Activated naive CD4-positive, alpha-beta T cell treated with anti-CD3 and anti-CD28 coated beads for 36 hours (primary cell): ENCODE results near the gene ZNF394. TPM values are rescaled to one million over a fixed set of nuclear protein-coding genes. Genes with fewer than 3 reads are reported as not detected.
A peak's percentile ranks its signal among the peaks of the same experiment; 100 is the strongest.

Experiments used
- CTCF ChIA-PET: fragments of 350-600 bp; sonication (Branson Sonifier 250); formaldehyde crosslinking; loops from one replicate; lab custom pipeline; 2021; ENCODE audit warnings: antibody characterized with exemption; lab: Charles Lee
- DNase-seq: peaks from one replicate; pipeline ENCODE4 v3.0.0-alpha.2; 2020
- H3K27ac Mint-ChIP-seq: one replicate; pipeline ENCODE4 v1.8.0; 2021; ENCODE audit warnings: mild to moderate bottlenecking, mixed read lengths
- H3K27me3 Mint-ChIP-seq: one replicate; pipeline ENCODE4 v1.8.0; 2021; ENCODE audit warnings: low read depth, mixed read lengths
- H3K36me3 Mint-ChIP-seq: one replicate; pipeline ENCODE4 v1.8.0; 2021; ENCODE audit warnings: low read depth, mixed read lengths
- H3K4me1 Mint-ChIP-seq: one replicate; pipeline ENCODE4 v1.8.0; 2021; ENCODE audit warnings: low read depth, mixed read lengths
- H3K4me3 Mint-ChIP-seq: one replicate; pipeline ENCODE4 v1.8.0; 2021; ENCODE audit warnings: mild to moderate bottlenecking, moderate library complexity, mixed read lengths
- H3K9me3 Mint-ChIP-seq: one replicate; pipeline ENCODE4 v1.8.0; 2021; ENCODE audit warnings: mixed read lengths
- intact Hi-C: fragments of 100-400 bp; cut with micrococcal nuclease; formaldehyde crosslinking; loops from one replicate; pipeline ENCODE4 v1.15.1; 2023
- total RNA-seq, 2 experiments: library from RNA; stranded (reverse); gene quantifications; one replicate each; pipeline ENCODE4 v1.2.3, GENCODE V29; 2021

ZNF394 gene
- total RNA-seq, 2 experiments from 2014 or later, result 26.5 to 26.6 TPM

- peaks cover 41% of the 10 kb centered on the region for H3K36me3 Mint-ChIP-seq
- peaks cover 26% of the 10 kb centered on the region for H3K4me1 Mint-ChIP-seq
- no peaks in the 10 kb centered on the region for H3K27me3 Mint-ChIP-seq
- no peaks in the 10 kb centered on the region for H3K9me3 Mint-ChIP-seq
- CTCF ChIA-PET, result interaction anchor here (1.0 kb wide), 1 partner anchor 45 kb away, joined by 3 read pairs; no protein-coding TSS in a partner anchor
- H3K4me3 Mint-ChIP-seq, result no peak overlapping the region
- DNase-seq, result peak; percentile 45
- intact Hi-C loops, result no loop called here
- no peak overlapping the region for H3K27ac Mint-ChIP-seq
These were observed 41.0 kb downstream of the ZNF394 start for GRCh38 chr7:99459087-99459486.

- intact Hi-C loops, result no loop called here
- CTCF ChIA-PET, result interaction anchor here (0.6 to 1.0 kb wide), 3 partner anchors 16 to 149 kb away, joined by 3 to 6 read pairs (median 3); no protein-coding TSS in a partner anchor
- Mint-ChIP-seq H3K27me3 (no peaks in the 10 kb centered on the region), H3K36me3 (peaks cover 42% of the 10 kb centered on the region), H3K27ac (peak overlapping the region; percentile 59), H3K4me3 (no peak overlapping the region), H3K4me1 (peaks cover 19% of the 10 kb centered on the region), H3K9me3 (no peaks in the 10 kb centered on the region)
- DNase-seq, result no peak
These were observed 42.2 kb downstream of the ZNF394 start for GRCh38 chr7:99457650-99458493.

GRCh38 chr7:99457050-99457649 is 42.9 kb downstream of the ZNF394 start:
- intact Hi-C loops, result no loop called here
- Mint-ChIP-seq H3K27me3 (no peaks in the 10 kb centered on the region), H3K9me3 (no peaks in the 10 kb centered on the region), H3K4me1 (peaks cover 16% of the 10 kb centered on the region), H3K4me3 (no peak overlapping the region), H3K27ac (no peak overlapping the region), H3K36me3 (peaks cover 36% of the 10 kb centered on the region)
- no peak for DNase-seq
- CTCF ChIA-PET, result interaction anchor here (0.5 to 1.0 kb wide), 2 partner anchors 16 to 330 kb away, joined by 3 read pairs; no protein-coding TSS in a partner anchor

- H3K4me1 Mint-ChIP-seq, result peaks cover 13% of the 10 kb centered on the region
- CTCF ChIA-PET, result no interaction called here
- DNase-seq, result no peak
- no peak overlapping the region for H3K4me3 Mint-ChIP-seq
- no peak overlapping the region for H3K27ac Mint-ChIP-seq
- H3K36me3 Mint-ChIP-seq, result peaks cover 36% of the 10 kb centered on the region
- intact Hi-C loops, result no loop called here
- H3K9me3 Mint-ChIP-seq, result no peaks in the 10 kb centered on the region
- no peaks in the 10 kb centered on the region for H3K27me3 Mint-ChIP-seq
These were observed 43.8 kb downstream of the ZNF394 start for GRCh38 chr7:99456288-99456687.

GRCh38 chr7:99455874-99456273 is 44.2 kb downstream of the ZNF394 start:
- no peak for DNase-seq
- CTCF ChIA-PET, result interaction anchor here (0.6 kb wide), 1 partner anchor 39 kb away, joined by 3 read pairs; no protein-coding TSS in a partner anchor
- Mint-ChIP-seq H3K9me3 (no peaks in the 10 kb centered on the region), H3K4me1 (peaks cover 13% of the 10 kb centered on the region), H3K27ac (peak overlapping the region; percentile 13), H3K27me3 (no peaks in the 10 kb centered on the region), H3K36me3 (peaks cover 39% of the 10 kb centered on the region), H3K4me3 (no peak overlapping the region)
- intact Hi-C loops, result no loop called here

- no peak overlapping the region for H3K4me3 Mint-ChIP-seq
- H3K27me3 Mint-ChIP-seq, result no peaks in the 10 kb centered on the region
- intact Hi-C loops, result no loop called here
- H3K36me3 Mint-ChIP-seq, result peaks cover 31% of the 10 kb centered on the region
- H3K9me3 Mint-ChIP-seq, result no peaks in the 10 kb centered on the region
- no peaks in the 10 kb centered on the region for H3K4me1 Mint-ChIP-seq
- no peak overlapping the region for H3K27ac Mint-ChIP-seq
- DNase-seq, result no peak
- CTCF ChIA-PET, result no interaction called here
These were observed 47.0 kb downstream of the ZNF394 start for GRCh38 chr7:99453105-99453504.

GRCh38 chr7:99452541-99452940 is 47.5 kb downstream of the ZNF394 start:
- H3K27me3 Mint-ChIP-seq, result no peaks in the 10 kb centered on the region
- H3K4me3 Mint-ChIP-seq, result no peak overlapping the region
- no peaks in the 10 kb centered on the region for H3K4me1 Mint-ChIP-seq
- CTCF ChIA-PET, result no interaction called here
- H3K9me3 Mint-ChIP-seq, result no peaks in the 10 kb centered on the region
- no peak for DNase-seq
- intact Hi-C loops, result no loop called here
- H3K36me3 Mint-ChIP-seq, result peaks cover 32% of the 10 kb centered on the region
- no peak overlapping the region for H3K27ac Mint-ChIP-seq

GRCh38 chr7:99451936-99452335 is 48.1 kb downstream of the ZNF394 start:
- DNase-seq, result no peak
- intact Hi-C loops, result no loop called here
- Mint-ChIP-seq H3K4me1 (no peaks in the 10 kb centered on the region), H3K36me3 (peaks cover 28% of the 10 kb centered on the region), H3K9me3 (no peaks in the 10 kb centered on the region), H3K4me3 (no peak overlapping the region), H3K27me3 (no peaks in the 10 kb centered on the region), H3K27ac (no peak overlapping the region)
- CTCF ChIA-PET, result interaction anchor here (0.6 kb wide), 1 partner anchor 720 kb away, joined by 4 read pairs; no protein-coding TSS in a partner anchor

DNA sequence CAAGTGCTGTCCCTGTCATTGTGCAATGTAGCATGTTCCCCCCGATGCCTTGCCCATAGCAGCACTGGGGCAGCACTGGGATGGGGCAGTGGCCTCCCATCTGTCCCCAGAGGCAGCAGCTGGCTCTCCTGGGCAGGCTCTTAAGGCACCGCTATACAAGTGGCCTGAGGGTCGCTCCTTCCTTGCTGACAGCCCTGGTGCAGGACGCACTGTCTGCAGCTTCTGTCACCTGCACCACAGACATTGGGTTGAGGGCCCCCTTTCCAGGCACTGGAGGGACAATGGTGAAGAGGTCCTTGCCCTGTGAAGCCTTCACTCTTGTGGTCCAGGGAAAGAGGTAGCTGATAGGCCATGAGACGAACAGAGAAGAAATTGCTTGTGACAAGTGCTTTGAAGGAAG is 50.8 kb downstream of the ZNF394 start:
- CTCF ChIA-PET, result interaction anchor here (0.6 kb wide), 1 partner anchor 8 kb away, joined by 5 read pairs; no protein-coding TSS in a partner anchor
- no peak for DNase-seq
- Mint-ChIP-seq H3K36me3 (peaks cover 36% of the 10 kb centered on the region), H3K9me3 (no peaks in the 10 kb centered on the region), H3K27me3 (no peaks in the 10 kb centered on the region), H3K27ac (peak overlapping the region; percentile 29), H3K4me1 (no peaks in the 10 kb centered on the region), H3K4me3 (no peak overlapping the region)
- intact Hi-C loops, result no loop called here

- DNase-seq, result no peak
- CTCF ChIA-PET, result interaction anchor here (0.6 kb wide), 1 partner anchor 8 kb away, joined by 5 read pairs; no protein-coding TSS in a partner anchor
- H3K4me3 Mint-ChIP-seq, result no peak overlapping the region
- H3K4me1 Mint-ChIP-seq, result no peaks in the 10 kb centered on the region
- no peak overlapping the region for H3K27ac Mint-ChIP-seq
- intact Hi-C loops, result no loop called here
- no peaks in the 10 kb centered on the region for H3K9me3 Mint-ChIP-seq
- peaks cover 37% of the 10 kb centered on the region for H3K36me3 Mint-ChIP-seq
- no peaks in the 10 kb centered on the region for H3K27me3 Mint-ChIP-seq
These were observed 51.2 kb downstream of the ZNF394 start for GRCh38 chr7:99448855-99449254.

DNA sequence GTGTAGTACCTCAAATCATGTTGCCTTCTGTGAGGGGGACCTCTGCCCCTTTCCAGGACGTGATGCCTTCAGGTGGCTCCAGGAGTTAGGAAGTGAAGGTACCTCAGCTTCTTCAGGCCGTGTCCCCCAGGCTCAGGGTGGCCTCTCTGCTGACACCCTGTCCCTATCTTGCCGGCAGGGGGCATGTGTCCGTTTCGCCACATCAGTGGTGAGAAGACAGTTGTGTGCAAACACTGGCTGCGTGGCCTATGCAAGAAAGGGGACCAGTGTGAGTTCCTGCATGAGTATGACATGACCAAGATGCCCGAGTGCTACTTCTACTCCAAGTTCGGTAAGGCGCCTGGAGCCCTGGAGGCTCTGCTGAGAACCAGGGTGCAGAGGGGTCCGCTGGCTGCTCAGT is 52.1 kb downstream of the ZNF394 start:
- intact Hi-C loops, result no loop called here
- no peak for DNase-seq
- CTCF ChIA-PET, result no interaction called here

GRCh38 chr7:99446096-99446495 is 54.0 kb downstream of the ZNF394 start:
- H3K36me3 Mint-ChIP-seq, result peaks cover 43% of the 10 kb centered on the region
- H3K4me1 Mint-ChIP-seq, result peaks cover 14% of the 10 kb centered on the region
- H3K27ac Mint-ChIP-seq, result no peak overlapping the region
- H3K4me3 Mint-ChIP-seq, result no peak overlapping the region
- no peaks in the 10 kb centered on the region for H3K9me3 Mint-ChIP-seq
- intact Hi-C loops, result no loop called here
- CTCF ChIA-PET, result no interaction called here
- no peaks in the 10 kb centered on the region for H3K27me3 Mint-ChIP-seq
- no peak for DNase-seq

More for the DNA sequence above, 52.1 kb downstream of the ZNF394 start:
- Mint-ChIP-seq H3K9me3 (no peaks in the 10 kb centered on the region), H3K27ac (no peak overlapping the region), H3K27me3 (no peaks in the 10 kb centered on the region), H3K4me1 (peaks cover 5% of the 10 kb centered on the region), H3K36me3 (peaks cover 37% of the 10 kb centered on the region), H3K4me3 (no peak overlapping the region)
